Activated T-helper 17 cell treated with anti-CD3 and anti-CD28 coated beads, Interleukin-2, amount 50 U/mL, for 72 hours (primary cell): ENCODE measurements around the gene TSEN15. TPM values are rescaled to one million over a fixed set of nuclear protein-coding genes. Genes with fewer than 3 reads are reported as not detected.
A peak's percentile ranks its signal among the peaks of the same experiment; 100 is the strongest.
"Not testable (repeated sequence)": the region's sequence is repeated elsewhere in the genome, so short reads cannot be mapped to it uniquely, and the experiment has no call there.

Experiments used
- ATAC-seq: fragments of 150-1000 bp; cut with Tn5 transposase; replicated peaks from 2 replicates; pipeline ENCODE4 v1.10.0; 2021; ENCODE audit warnings: mild to moderate bottlenecking, moderate library complexity
- H3K27ac Mint-ChIP-seq: one replicate; pipeline ENCODE4 v1.8.0; 2022; ENCODE audit warnings: mixed read lengths
- H3K27me3 Mint-ChIP-seq: one replicate; pipeline ENCODE4 v1.8.0; 2022; ENCODE audit warnings: mixed read lengths
- H3K36me3 Mint-ChIP-seq: one replicate; pipeline ENCODE4 v1.8.0; 2022; ENCODE audit warnings: low read depth, mild to moderate bottlenecking, mixed read lengths
- H3K4me1 Mint-ChIP-seq: one replicate; pipeline ENCODE4 v1.8.0; 2022; ENCODE audit warnings: mixed read lengths
- H3K4me3 Mint-ChIP-seq: one replicate; pipeline ENCODE4 v1.8.0; 2022; ENCODE audit warnings: mild to moderate bottlenecking, mixed read lengths
- H3K9me3 Mint-ChIP-seq: one replicate; pipeline ENCODE4 v1.8.0; 2022; ENCODE audit warnings: mixed read lengths
- total RNA-seq, 2 donors: library from RNA; stranded (reverse); gene quantifications; one replicate each; pipeline ENCODE4 v1.2.3, GENCODE V29; 2022

TSEN15 gene
- total RNA-seq, 2 donors from 2014 or later, result 8.0 to 20.9 TPM

- Mint-ChIP-seq H3K9me3 (no peaks in the 10 kb centered on the region), H3K27me3 (peaks cover 57% of the 10 kb centered on the region), H3K36me3 (peaks cover 4% of the 10 kb centered on the region), H3K4me3 (peak overlapping the region; percentile 77), H3K27ac (peak overlapping the region; percentile 61), H3K4me1 (peaks cover 7% of the 10 kb centered on the region)
- peak; percentile 80 for ATAC-seq
Observed at GRCh38 chr1:184037849-184038591, 13.5 kb upstream of the TSEN15 start.

GRCh38 chr1:184039126-184039525 lies 12.4 kb upstream of the TSEN15 start:
- H3K4me1 Mint-ChIP-seq, result peaks cover 7% of the 10 kb centered on the region
- H3K36me3 Mint-ChIP-seq, result peaks cover 4% of the 10 kb centered on the region
- no peak for ATAC-seq

DNA sequence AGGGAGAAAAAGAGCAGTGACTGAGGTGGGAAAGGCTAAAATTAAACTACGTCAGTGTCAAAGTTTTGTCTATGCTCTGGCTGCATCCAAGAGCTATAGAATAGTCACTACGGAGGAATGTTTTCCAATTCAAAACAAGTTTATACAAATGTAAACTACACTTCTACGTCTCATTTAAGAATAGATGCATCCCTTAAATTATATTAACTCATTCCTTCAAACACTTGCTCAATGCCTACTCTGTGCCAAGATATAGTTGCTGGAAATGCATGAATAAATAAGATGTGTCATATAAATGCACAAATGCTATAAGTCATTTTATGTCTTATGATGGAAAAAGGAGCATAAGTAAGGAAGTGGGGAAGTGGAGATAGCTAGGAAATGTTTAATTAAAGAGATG lies 9.8 kb upstream of the TSEN15 start:
- no peak for ATAC-seq
- Mint-ChIP-seq H3K4me3 (no peak overlapping the region), H3K9me3 (no peaks in the 10 kb centered on the region), H3K27me3 (peaks cover 45% of the 10 kb centered on the region), H3K4me1 (peaks cover 7% of the 10 kb centered on the region), H3K36me3 (peaks cover 4% of the 10 kb centered on the region), H3K27ac (no peak overlapping the region)

More at GRCh38 chr1:184039126-184039525, 12.4 kb upstream of the TSEN15 start:
- peaks cover 57% of the 10 kb centered on the region for H3K27me3 Mint-ChIP-seq
- no peaks in the 10 kb centered on the region for H3K9me3 Mint-ChIP-seq
- H3K4me3 Mint-ChIP-seq, result peak overlapping the region; percentile 77
- H3K27ac Mint-ChIP-seq, result no peak overlapping the region

DNA sequence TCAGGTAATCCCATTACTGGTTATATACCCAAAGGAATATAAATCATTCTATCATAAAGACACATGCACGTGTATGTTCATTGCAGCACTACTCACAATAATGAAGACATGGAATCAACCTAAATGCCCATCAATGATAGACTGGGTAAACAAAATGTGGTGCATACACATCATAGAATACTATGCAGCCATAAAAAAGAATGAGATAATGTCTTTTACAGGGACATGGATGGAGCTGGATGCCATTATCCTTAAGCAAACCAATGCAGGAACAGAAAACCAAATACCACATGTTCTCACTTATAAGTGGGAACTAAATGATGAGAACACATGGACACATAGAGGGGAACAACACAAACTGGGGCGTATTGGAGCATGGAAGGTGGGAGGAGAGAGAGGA lies 8.2 kb upstream of the TSEN15 start:
- not testable (repeated sequence) for H3K4me1 Mint-ChIP-seq, H3K36me3 Mint-ChIP-seq, H3K27ac Mint-ChIP-seq, H3K9me3 Mint-ChIP-seq, H3K4me3 Mint-ChIP-seq, ATAC-seq
- peaks cover 39% of the 10 kb centered on the region for H3K27me3 Mint-ChIP-seq

- ATAC-seq, result peak; percentile 34
- no peaks in the 10 kb centered on the region for H3K36me3 Mint-ChIP-seq
- no peaks in the 10 kb centered on the region for H3K4me1 Mint-ChIP-seq
- no peak overlapping the region for H3K27ac Mint-ChIP-seq
- H3K4me3 Mint-ChIP-seq, result no peak overlapping the region
- peaks cover 37% of the 10 kb centered on the region for H3K27me3 Mint-ChIP-seq
- H3K9me3 Mint-ChIP-seq, result no peaks in the 10 kb centered on the region
Observed at GRCh38 chr1:184044603-184045376, 6.7 kb upstream of the TSEN15 start.

- not testable (repeated sequence) for H3K9me3 Mint-ChIP-seq, H3K27ac Mint-ChIP-seq, H3K36me3 Mint-ChIP-seq, ATAC-seq, H3K4me3 Mint-ChIP-seq
- peaks cover 22% of the 10 kb centered on the region for H3K27me3 Mint-ChIP-seq
- peaks cover 15% of the 10 kb centered on the region for H3K4me1 Mint-ChIP-seq
Observed at GRCh38 chr1:184047541-184047940, 4.0 kb upstream of the TSEN15 start.

GRCh38 chr1:184048561-184049240 lies 2.8 kb upstream of the TSEN15 start:
- H3K27me3 Mint-ChIP-seq, result peaks cover 12% of the 10 kb centered on the region
- H3K9me3 Mint-ChIP-seq, result no peaks in the 10 kb centered on the region
- peaks cover 18% of the 10 kb centered on the region for H3K4me1 Mint-ChIP-seq
- ATAC-seq, result no peak
- H3K4me3 Mint-ChIP-seq, result no peak overlapping the region
- no peaks in the 10 kb centered on the region for H3K36me3 Mint-ChIP-seq
- H3K27ac Mint-ChIP-seq, result no peak overlapping the region

- Mint-ChIP-seq H3K27ac (no peak overlapping the region), H3K4me3 (no peak overlapping the region), H3K36me3 (peaks cover 4% of the 10 kb centered on the region), H3K4me1 (peaks cover 24% of the 10 kb centered on the region), H3K27me3 (peaks cover 12% of the 10 kb centered on the region), H3K9me3 (no peaks in the 10 kb centered on the region)
- no peak for ATAC-seq
Observed at GRCh38 chr1:184049291-184049690, 2.2 kb upstream of the TSEN15 start.

DNA sequence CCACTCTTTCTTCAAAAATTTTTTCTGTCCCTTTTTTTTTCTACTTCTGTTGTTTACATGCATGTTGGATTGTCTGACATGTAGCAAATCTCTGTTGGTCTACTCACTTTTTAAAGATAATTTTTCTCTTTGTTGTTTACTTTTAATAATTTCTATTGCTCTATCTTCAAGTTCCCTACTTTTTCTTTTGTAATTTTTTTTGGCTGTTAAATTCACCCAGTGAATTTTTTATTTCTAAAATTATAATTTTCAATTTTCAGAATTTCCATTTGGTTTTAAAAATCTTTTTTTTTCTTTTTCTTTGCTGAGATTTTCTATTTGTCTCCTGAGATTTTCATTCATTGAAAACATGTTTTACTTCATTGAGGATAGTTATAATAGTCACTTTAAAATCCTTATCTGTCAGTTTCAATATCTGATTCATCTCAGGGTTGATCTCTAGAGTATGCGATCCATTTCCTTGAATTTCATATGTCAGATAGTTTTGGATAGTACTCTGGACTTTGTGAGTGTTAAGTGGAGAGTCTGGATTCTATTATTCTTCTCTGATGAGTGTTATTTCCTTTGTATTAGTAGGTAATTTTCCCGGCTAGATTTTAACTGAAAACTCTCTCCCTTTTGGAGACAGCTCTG lies 1.6 kb upstream of the TSEN15 start:
- H3K4me1 Mint-ChIP-seq, result peaks cover 24% of the 10 kb centered on the region
- no peak for ATAC-seq
- H3K9me3 Mint-ChIP-seq, result no peaks in the 10 kb centered on the region
- peaks cover 10% of the 10 kb centered on the region for H3K36me3 Mint-ChIP-seq
- no peak overlapping the region for H3K27ac Mint-ChIP-seq
- H3K27me3 Mint-ChIP-seq, result peaks cover 12% of the 10 kb centered on the region
- peak overlapping the region; percentile 94 for H3K4me3 Mint-ChIP-seq

DNA sequence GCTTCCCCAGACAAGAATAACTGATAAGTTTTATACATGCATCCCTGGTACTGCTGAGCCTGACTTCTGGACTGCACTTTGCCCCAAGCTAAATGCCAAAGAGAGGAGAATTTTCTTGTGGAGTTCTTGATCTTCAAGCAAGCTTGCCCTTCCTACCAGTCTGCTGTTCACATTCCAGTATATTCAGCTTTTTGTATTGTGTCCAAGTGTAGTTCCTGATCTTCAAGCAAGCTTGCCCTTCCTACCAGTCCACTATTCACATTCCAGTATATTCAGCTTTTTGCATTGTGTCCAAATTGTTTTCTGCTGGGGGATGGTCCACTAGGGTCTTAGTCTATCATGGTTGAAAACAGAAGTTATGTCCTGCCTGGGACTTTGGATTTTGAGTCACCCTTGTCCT lies 894 bp upstream of the TSEN15 start:
- peak overlapping the region; percentile 88 for H3K27ac Mint-ChIP-seq
- H3K4me1 Mint-ChIP-seq, result peaks cover 24% of the 10 kb centered on the region
- H3K4me3 Mint-ChIP-seq, result peak overlapping the region; percentile 94
- no peak for ATAC-seq
- no peaks in the 10 kb centered on the region for H3K9me3 Mint-ChIP-seq
- H3K27me3 Mint-ChIP-seq, result peaks cover 12% of the 10 kb centered on the region
- peaks cover 14% of the 10 kb centered on the region for H3K36me3 Mint-ChIP-seq

DNA sequence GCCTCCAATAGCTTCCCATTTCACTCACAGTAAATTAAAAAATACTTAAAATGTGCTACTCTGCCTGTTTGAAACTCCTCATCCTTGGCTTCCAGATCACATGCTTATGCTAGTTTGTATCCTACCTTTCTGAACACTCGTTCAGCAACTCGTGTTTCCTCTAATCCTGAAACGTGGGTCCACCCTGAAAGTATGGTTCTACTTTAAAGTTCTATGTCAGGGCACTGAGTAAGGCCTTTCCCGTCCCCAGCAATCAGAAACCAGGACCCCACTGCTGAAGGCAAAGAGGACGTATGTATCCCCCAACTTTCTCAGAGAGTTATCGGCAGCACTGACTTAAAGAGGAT lies 419 bp upstream of the TSEN15 start:
- peaks cover 12% of the 10 kb centered on the region for H3K27me3 Mint-ChIP-seq
- no peaks in the 10 kb centered on the region for H3K9me3 Mint-ChIP-seq
- H3K27ac Mint-ChIP-seq, result peak overlapping the region; percentile 88
- ATAC-seq, result peak; percentile 10
- H3K4me3 Mint-ChIP-seq, result peak overlapping the region; percentile 94
- H3K36me3 Mint-ChIP-seq, result peaks cover 15% of the 10 kb centered on the region
- peaks cover 24% of the 10 kb centered on the region for H3K4me1 Mint-ChIP-seq

DNA sequence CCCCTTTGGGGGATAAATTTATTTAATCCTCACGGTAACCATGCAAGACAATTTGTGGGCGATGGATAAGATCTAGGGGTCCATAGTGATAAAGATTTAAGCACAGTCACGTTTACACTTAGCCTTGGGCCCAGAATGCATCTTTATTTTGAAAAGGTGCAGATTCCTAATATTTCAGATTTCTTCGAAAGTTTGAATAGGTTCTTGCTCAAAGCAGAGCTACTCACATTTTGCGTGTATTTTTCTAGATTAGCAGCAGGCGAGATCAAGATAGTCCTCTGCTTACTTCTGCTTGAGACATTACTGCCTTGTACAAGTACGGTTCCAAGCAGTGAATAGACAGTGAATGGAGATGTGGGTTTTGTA lies 647 bp downstream of the TSEN15 start:
- peaks cover 25% of the 10 kb centered on the region for H3K36me3 Mint-ChIP-seq
- H3K27ac Mint-ChIP-seq, result peak overlapping the region; percentile 88

GRCh38 chr1:184052750-184053149 lies 1.2 kb downstream of the TSEN15 start:
- Mint-ChIP-seq H3K36me3 (peaks cover 27% of the 10 kb centered on the region), H3K27ac (peak overlapping the region; percentile 88), H3K9me3 (no peaks in the 10 kb centered on the region), H3K27me3 (peaks cover 12% of the 10 kb centered on the region), H3K4me1 (peaks cover 30% of the 10 kb centered on the region), H3K4me3 (peak overlapping the region; percentile 94)
- ATAC-seq, result no peak

More for the DNA sequence above, 647 bp downstream of the TSEN15 start:
- Mint-ChIP-seq H3K9me3 (no peaks in the 10 kb centered on the region), H3K27me3 (peaks cover 12% of the 10 kb centered on the region), H3K4me1 (peaks cover 30% of the 10 kb centered on the region), H3K4me3 (peak overlapping the region; percentile 94)
- ATAC-seq, result no peak

- Mint-ChIP-seq H3K27ac (no peak overlapping the region), H3K4me3 (peak overlapping the region; percentile 94), H3K36me3 (peaks cover 27% of the 10 kb centered on the region), H3K27me3 (peaks cover 6% of the 10 kb centered on the region), H3K4me1 (peaks cover 30% of the 10 kb centered on the region), H3K9me3 (no peaks in the 10 kb centered on the region)
- no peak for ATAC-seq
Observed at GRCh38 chr1:184053881-184054280, 2.4 kb downstream of the TSEN15 start.
